ENCODE data around the gene ALK.

ALK gene

GRCh38 chr2:29900971-29901633 lies 20.3 kb downstream of the ALK start:
- DNase-seq = no peak

GRCh38 chr2:29898999-29899398 lies 22.4 kb downstream of the ALK start:
- DNase-seq = no peak

GRCh38 chr2:29894822-29895614 lies 26.4 kb downstream of the ALK start:
- DNase-seq = no peak

- DNase-seq = no peak
Observed at GRCh38 chr2:29892585-29893259, 28.7 kb downstream of the ALK start.

- DNase-seq = no peak
Observed at GRCh38 chr2:29881089-29881730, 40.2 kb downstream of the ALK start.

GRCh38 chr2:29880084-29880483 lies 41.3 kb downstream of the ALK start:
- no peak for DNase-seq

- DNase-seq = no peak
Observed at GRCh38 chr2:29879456-29879855, 41.9 kb downstream of the ALK start.

- DNase-seq = no peak
Observed at GRCh38 chr2:29878898-29879297, 42.5 kb downstream of the ALK start.

- DNase-seq = no peak
Observed at GRCh38 chr2:29876374-29876773, 45.0 kb downstream of the ALK start.

GRCh38 chr2:29874745-29875144 lies 46.6 kb downstream of the ALK start:
- no peak for DNase-seq

GRCh38 chr2:29872870-29873269 lies 48.5 kb downstream of the ALK start:
- DNase-seq = no peak

GRCh38 chr2:29871541-29871940 lies 49.8 kb downstream of the ALK start:
- DNase-seq = no peak

- DNase-seq = no peak
Observed at GRCh38 chr2:29865512-29865911, 55.9 kb downstream of the ALK start.

- no peak for DNase-seq
Observed at GRCh38 chr2:29864988-29865387, 56.4 kb downstream of the ALK start.

- DNase-seq = no peak
Observed at GRCh38 chr2:29855924-29856639, 65.3 kb downstream of the ALK start.

GRCh38 chr2:29850794-29851193 lies 70.6 kb downstream of the ALK start:
- no peak for DNase-seq

GRCh38 chr2:29848566-29849310 lies 72.6 kb downstream of the ALK start:
- no peak for DNase-seq

- no peak for DNase-seq
Observed at GRCh38 chr2:29847886-29848285, 73.5 kb downstream of the ALK start.

GRCh38 chr2:29844713-29845326 lies 76.6 kb downstream of the ALK start:
- no peak for DNase-seq

GRCh38 chr2:29841386-29842004 lies 79.9 kb downstream of the ALK start:
- DNase-seq = no peak

- DNase-seq = no peak
Observed at GRCh38 chr2:29839306-29839705, 82.1 kb downstream of the ALK start.
